PC-3 (cell line): ENCODE results near the gene HOXC13.

Experiments used
- CTCF ChIP-seq: fragments of 300-600 bp; sonication (generic); conservative IDR thresholded peaks from 2 replicates; pipeline ENCODE4 v1.5.1; 2017; ENCODE audit warnings: antibody characterized with exemption, low read depth, mild to moderate bottlenecking, low read length
- EZH2phosphoT487 ChIP-seq: fragments of 300-600 bp; sonication (generic); IDR thresholded peaks from 2 replicates; pipeline ENCODE4 v1.6.1; 2018; ENCODE audit warnings: mild to moderate bottlenecking, antibody characterized with exemption, low read length, borderline replicate concordance

DNA sequence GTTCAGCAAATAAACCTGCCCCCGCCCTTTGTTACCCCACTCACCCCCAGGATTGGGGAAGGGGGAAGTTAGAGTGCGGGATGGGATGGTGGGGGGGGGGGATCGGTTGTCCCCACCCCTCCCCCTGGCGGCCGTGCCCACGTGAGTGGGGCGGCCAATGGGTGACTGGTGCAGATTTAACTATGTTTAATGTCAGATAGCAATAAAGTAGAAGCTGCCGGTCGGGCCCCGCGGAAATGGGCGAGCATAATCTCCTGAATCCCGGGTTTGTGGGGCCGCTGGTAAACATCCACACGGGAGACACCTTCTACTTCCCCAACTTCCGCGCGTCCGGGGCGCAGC lies 16.0 kb downstream of the HOXC13 start, which contains the start of gene HOXC12:
- TF ChIP-seq CTCF (no peak), EZH2phosphoT487 (no peak)
